Stimulated activated CD4-positive, alpha-beta T cell treated with anti-CD3 and anti-CD28 coated beads, Interleukin-12 subunit alpha, Interleukin-12 subunit beta, amount 100 ng/mL, for 24 hours (primary cell): ENCODE measurements around the gene GTSE1.

Experiments
- DNase-seq, 2 experiments: peaks; one replicate each; pipeline ENCODE4 v3.0.0-alpha.2; 2020; ENCODE audit warnings: low read depth in 2 of 2

The GTSE1 gene

GRCh38 chr22:46364341-46365165 is 67.9 kb downstream of the GTSE1 start:
- DNase-seq = no peak

GRCh38 chr22:46365166-46365624 is 68.5 kb downstream of the GTSE1 start:
- DNase-seq = no peak

GRCh38 chr22:46366327-46366731 is 69.7 kb downstream of the GTSE1 start:
- DNase-seq = no peak

- DNase-seq = no peak
These were observed 70.4 kb downstream of the GTSE1 start for GRCh38 chr22:46366801-46367706.

- DNase-seq = peak; percentile 33 to 73
These were observed 71.1 kb downstream of the GTSE1 start for GRCh38 chr22:46367707-46368191.

- no peak for DNase-seq
These were observed 71.8 kb downstream of the GTSE1 start for GRCh38 chr22:46368422-46368821.

GRCh38 chr22:46368871-46369715 is 72.4 kb downstream of the GTSE1 start:
- DNase-seq = no peak

- no peak for DNase-seq
These were observed 73.3 kb downstream of the GTSE1 start for GRCh38 chr22:46369716-46370583.

GRCh38 chr22:46370584-46371291 is 74.1 kb downstream of the GTSE1 start:
- DNase-seq = no peak

- no peak for DNase-seq
These were observed 75.1 kb downstream of the GTSE1 start for GRCh38 chr22:46371623-46372226.

GRCh38 chr22:46372686-46373085 is 76.0 kb downstream of the GTSE1 start:
- DNase-seq = no peak

GRCh38 chr22:46373159-46373558 is 76.5 kb downstream of the GTSE1 start:
- no peak for DNase-seq

- DNase-seq = no peak
These were observed 77.4 kb downstream of the GTSE1 start for GRCh38 chr22:46373921-46374662.

- DNase-seq = no peak
These were observed 78.2 kb downstream of the GTSE1 start for GRCh38 chr22:46374663-46375474.

- no peak for DNase-seq
These were observed 79.4 kb downstream of the GTSE1 start for GRCh38 chr22:46376111-46376510.

GRCh38 chr22:46376908-46377524 is 80.3 kb downstream of the GTSE1 start:
- DNase-seq = no peak
